GM21825 (cell line): ENCODE data around the gene SRR.

Source experiments
- ATAC-seq: cut with Tn5 transposase; IDR thresholded peaks from one replicate; pipeline ENCODE4 v1.9.1; 2021; ENCODE audit warnings: mild to moderate bottlenecking, moderate library complexity; ENCODE audit not compliant: unreplicated experiment

The SRR gene

GRCh38 chr17:2369551-2370210, 65.9 kb downstream of the SRR start:
- ATAC-seq: no peak

GRCh38 chr17:2370211-2370589, 66.5 kb downstream of the SRR start:
- ATAC-seq: no peak

- ATAC-seq: no peak
These were observed 67.7 kb downstream of the SRR start for GRCh38 chr17:2371183-2372130.

GRCh38 chr17:2372180-2372579, 68.4 kb downstream of the SRR start:
- ATAC-seq: no peak

GRCh38 chr17:2372681-2373080, 68.9 kb downstream of the SRR start:
- no peak for ATAC-seq

- no peak for ATAC-seq
These were observed 69.4 kb downstream of the SRR start for GRCh38 chr17:2373179-2373578.
